Fibroblast of skin of left biceps (primary cell): Measurements from ENCODE around the gene MFF.
"Not testable (repeated sequence)": the region's sequence is repeated elsewhere in the genome, so short reads cannot be mapped to it uniquely, and the experiment has no call there.

ENCODE experiments used
- DNase-seq, 2 experiments: peaks; one replicate each; pipeline ENCODE4 v3.0.0-alpha.2; 2013; ENCODE audit warnings: low read depth in 2 of 2

The MFF gene

DNA sequence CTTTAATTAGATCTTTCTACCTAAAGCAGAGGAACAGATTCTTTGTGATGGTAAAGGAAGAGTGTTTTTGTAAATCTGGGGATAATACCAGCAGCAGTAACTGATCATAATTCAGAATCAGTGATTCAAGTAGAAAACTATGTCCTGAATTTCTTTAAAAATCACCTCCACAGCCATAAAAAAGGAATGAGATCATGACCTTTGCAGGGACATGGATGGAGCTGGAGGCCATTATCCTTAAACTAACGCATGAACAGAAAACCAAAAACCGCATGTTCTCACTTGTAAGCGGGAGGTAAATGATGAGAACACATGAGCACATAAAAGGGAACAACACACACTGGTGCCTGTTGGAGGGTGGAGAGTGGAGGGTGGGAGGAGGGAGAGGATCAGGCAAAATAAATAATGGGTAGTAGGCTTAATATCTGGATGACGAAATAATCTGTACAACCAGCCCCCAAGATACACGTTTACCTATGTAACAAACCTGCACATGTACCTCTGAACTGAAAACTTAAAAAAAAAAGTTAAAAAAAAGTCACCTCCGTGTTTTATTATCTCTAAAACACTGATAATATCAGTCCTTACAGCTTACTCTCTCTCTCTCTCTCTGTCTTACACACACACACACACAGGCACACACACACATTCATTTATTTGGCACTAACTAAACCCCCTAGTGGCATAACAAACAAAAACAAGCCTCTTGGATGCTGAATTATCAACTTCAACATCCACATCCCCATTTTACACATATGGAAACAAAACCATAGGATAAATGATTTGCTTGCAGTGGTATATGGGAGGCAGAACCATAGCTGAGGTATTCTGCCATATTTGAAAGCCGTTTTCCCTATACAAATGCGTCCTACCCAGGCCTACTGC, 52.7 kb downstream of the MFF start:
- DNase-seq, result no peak

- no peak for DNase-seq
Measured at GRCh38 chr2:227378371-227378782, 53.3 kb downstream of the MFF start.

- DNase-seq, result no peak
Measured at GRCh38 chr2:227379095-227379494, 54.0 kb downstream of the MFF start, which contains the start of gene TM4SF20. TM4SF20 (minus strand) TSS chr2:227379306; CDS start chr2:227379268, 38 bp downstream.

- not testable (repeated sequence) for DNase-seq
Measured at GRCh38 chr2:227382241-227382835, 57.3 kb downstream of the MFF start.

DNA sequence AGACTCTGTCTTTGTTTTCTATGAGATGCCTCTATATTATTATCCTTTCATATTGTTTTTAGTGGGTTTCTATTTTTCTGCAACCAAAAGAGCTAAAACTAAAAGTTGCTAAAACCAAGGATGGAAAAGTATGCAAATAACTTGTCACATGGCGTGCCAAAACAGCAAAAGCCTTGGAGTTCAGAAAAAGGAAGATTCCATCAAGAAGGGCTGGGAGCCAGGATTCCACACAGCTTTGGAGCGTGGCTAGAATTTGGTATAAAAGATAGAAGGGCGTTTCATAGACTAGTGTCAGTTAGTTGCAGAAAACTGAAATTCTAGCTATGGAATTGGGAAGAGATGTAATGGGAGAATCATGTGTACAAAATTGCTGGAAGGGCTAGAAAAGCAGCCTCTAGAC, 58.6 kb downstream of the MFF start:
- no peak for DNase-seq

- no peak for DNase-seq
Measured at GRCh38 chr2:227386630-227387029, 61.6 kb downstream of the MFF start.

DNA sequence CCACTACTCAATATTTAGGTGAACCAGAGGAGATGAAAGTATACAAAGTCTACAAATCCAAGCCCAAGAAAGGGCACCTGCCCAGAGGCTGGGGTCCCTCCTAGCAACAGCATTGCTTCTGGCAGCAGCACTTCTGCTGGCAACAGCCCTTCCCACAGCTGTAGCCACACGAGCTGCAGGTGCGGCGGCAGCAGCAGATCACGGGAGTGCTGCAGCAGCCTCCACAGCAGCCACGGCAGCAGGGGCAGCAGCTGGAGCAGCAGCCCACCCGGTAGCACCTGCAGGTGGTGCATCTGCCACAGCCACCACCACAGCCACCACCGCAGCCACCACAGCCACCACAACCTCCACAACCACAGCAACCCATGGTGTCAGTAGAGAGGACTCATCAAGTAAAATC, 62.5 kb downstream of the MFF start, which contains the start of gene SCYGR1:
Gene SCYGR1 (minus strand): TSS at position 367 of the 400 bp plus-strand sequence. CDS start 0 bp downstream, at position 367.
- DNase-seq, result not testable (repeated sequence)

DNA sequence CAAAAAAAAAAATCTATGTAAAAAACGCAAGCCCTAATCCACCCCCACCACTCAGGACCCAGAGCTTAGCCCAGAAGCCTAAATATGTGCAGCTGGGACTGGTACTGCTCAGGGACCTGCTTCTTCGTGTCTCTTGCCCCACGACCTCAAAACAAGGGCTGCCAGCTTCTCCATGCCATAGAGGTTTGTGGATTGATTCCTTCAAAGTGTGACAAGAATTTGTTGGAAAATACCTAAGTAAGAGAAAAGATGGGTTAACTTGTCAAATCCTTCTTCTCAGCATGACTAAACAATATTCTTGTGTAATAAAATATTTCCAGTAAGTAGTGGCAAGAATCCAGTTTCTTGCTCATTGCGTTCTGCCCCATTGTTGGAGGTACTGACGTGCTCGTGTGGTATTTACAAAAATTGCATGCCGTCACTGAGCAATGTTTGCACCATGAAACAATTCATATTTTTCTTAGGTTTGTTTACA, 63.5 kb downstream of the MFF start:
- peak; percentile 80 to 86 for DNase-seq

- DNase-seq, result no peak
Measured at GRCh38 chr2:227389231-227389630, 64.2 kb downstream of the MFF start.

DNA sequence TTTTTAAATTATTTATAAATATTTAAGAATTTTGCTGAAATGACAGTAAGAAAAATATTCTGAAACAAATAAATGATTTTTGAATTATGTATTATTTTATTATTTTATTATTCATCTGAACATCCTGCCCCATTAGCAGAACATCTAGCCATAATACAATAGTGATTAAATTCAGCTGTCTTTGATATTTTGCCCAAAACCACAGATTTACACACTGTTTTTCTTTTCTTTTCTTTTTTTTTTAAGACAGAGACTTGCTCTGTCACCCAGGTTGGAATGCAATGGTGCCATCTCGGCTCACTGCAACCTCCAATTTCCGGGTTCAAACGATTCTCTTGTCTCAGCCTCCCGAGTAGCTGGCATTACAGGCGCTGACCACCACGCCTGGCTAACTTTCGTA, 64.6 kb downstream of the MFF start:
- DNase-seq, result no peak

DNA sequence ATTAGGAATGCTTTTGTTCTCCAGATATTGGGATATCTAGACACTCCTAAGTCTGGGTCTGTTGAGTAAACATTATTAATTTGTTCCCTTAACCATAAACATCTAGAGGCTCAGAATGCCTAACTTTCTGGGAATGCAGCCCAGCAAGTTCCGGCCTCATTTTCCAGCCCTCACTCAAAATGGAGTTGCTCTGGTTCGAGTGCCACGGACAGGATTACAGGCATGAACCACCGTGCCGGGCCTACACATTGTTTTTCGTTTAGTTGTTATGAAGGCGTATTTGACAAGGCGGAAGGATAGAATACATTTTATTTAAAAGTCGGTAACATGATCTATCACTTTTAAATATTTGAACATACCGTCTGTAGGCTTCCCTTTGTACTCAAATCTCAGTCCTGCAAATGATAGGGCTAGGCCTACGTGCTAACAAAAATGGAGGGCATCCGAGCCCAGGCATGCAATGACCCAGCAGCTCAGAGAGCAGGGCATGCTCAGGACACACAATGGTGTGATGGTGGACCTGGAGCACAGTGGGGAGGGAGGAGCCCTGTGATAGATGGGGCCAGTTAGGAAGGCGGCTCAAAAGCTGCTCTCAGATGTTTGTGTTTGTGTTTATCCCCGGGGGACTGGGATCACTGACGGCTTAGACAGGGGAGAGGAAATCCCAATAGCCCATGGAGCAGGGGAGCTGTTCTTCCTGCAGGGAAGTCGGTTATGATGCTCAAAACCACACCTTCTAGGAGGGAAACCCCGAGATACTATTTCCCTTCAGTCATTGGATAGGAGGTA, 65.6 kb downstream of the MFF start:
- DNase-seq, result no peak

- DNase-seq, result no peak
Measured at GRCh38 chr2:227394401-227394800, 69.3 kb downstream of the MFF start.

DNA sequence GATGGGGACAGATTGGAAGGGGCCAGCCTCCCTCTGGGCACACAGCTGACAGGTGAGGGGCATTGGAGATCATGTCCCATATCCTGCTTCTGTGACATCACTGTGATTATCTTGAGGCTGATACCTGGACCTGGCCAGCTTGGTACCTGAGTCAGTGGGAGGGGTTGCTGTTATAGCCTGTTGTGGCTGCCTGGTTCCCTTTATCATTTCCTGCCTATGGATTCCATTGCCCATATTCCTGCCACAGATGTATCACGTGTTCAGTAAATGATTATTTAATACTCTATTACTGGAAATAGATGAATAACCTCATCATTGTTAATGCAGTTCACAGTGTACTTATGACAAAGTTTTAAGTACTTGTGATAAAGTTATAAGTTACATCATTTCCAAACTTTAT, 70.5 kb downstream of the MFF start:
- no peak for DNase-seq

DNA sequence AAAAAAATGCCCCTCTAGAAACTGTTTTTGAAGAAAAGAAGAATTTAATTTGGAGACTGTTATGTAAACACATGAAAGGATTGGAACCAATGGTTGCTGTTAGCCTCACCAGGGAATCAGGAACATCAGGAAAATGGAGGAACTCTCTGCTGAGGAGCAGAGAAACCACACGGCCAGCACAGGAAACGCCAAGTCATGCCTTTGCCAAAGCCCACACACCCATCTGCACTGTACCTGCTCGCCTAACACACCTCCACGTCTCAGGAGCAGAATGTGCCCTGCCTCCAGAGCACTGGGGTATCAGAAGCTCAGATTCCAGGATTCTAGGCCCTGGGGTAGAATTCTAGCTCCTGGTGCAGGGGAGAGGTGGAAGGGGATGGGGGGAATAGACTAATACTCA, 72.5 kb downstream of the MFF start:
- DNase-seq, result no peak

DNA sequence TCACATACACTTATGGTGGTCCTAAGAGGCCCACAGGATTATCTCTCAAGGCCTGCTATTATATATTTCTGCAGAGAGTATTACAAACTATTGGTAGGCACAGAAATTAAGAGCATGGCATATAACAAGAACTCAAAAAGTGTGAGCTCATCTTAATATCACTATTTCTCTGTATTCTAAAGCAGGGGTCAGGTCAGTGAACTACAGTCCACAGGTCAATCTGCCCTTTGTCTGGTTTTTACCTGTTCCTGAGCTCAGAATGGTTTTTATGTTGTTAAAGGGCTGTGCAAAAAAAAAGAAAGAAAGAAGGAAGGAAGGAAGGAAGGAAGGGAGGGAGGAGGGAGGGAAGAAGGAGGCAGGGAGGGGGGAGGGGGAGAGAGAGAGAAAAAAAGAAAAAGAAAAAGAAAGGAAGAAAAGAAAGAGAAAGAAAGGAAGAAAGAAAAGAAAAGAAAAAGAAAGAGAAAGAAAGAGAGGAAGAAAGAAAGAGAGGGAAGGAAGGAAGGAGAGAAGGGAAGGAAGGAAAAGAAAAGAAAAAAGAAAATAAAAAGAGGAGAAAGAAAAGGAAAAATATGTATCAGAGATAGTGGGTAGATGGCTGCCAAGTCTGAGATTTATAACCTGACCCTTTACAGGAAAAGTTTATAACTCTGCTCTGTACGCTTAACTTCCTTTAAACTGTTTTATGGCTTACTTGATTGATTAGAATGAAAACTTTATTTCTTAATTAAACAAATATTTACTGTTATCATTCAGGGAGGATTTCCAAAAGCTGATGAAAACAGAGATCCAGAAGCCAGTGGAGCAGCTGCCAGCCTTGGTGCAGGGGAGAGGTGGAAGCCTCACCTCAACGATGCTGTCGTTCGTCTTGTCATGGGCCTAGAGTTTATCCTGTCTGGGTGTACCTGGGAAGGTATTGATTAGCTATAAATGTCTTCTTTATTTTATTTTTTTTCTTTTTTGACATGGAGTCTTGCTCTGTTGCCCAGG, 73.9 kb downstream of the MFF start:
- DNase-seq, result no peak

- no peak for DNase-seq
Measured at GRCh38 chr2:227401550-227401949, 76.5 kb downstream of the MFF start.

DNA sequence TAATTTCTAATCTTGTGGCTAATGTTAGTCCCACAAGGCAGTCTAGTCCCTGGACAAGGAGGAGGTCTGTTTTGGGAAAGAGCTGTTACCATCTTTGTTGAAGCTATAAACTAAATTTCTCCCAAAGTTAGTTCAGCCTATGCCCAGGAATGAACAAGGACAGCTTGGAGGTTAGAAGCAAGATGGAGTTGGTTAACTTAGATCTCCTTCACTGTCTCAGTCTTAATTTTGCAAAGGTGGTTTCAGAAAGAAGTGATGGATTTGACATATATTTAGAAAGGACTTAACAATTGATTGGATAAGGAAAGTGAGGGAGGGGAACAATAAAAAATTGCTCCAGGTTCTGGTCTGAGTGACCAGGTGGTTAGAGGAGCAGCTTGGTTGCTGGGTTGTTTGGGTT, 77.3 kb downstream of the MFF start:
- no peak for DNase-seq

DNA sequence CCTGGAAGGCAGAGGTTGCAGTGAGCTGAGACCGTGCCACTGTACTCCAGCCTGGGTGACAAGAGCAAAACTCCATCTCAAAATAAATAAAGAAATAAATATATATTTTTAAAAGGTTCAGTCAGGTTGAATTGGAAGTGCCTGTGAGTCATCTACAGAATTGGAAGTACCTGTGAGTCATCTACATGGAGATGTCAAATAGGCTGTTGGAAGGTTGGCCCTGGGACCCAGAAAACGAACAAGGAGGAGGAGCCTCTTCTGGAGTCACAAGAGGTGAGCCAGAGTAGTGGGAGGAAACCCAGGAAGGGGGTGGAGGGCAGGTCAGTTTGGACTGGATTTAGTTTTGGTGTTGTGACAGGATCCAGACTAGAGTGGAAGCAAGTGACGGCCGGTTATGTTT, 77.9 kb downstream of the MFF start:
- no peak for DNase-seq

GRCh38 chr2:227404585-227405271, 79.7 kb downstream of the MFF start:
- DNase-seq, result no peak
